ENCODE results near the gene HTR7. TPM values are rescaled to one million over a fixed set of nuclear protein-coding genes. Genes with fewer than 3 reads are reported as not detected.

HTR7 gene
- total RNA-seq, 2 experiments from 2014 or later: 0.08 TPM

DNA sequence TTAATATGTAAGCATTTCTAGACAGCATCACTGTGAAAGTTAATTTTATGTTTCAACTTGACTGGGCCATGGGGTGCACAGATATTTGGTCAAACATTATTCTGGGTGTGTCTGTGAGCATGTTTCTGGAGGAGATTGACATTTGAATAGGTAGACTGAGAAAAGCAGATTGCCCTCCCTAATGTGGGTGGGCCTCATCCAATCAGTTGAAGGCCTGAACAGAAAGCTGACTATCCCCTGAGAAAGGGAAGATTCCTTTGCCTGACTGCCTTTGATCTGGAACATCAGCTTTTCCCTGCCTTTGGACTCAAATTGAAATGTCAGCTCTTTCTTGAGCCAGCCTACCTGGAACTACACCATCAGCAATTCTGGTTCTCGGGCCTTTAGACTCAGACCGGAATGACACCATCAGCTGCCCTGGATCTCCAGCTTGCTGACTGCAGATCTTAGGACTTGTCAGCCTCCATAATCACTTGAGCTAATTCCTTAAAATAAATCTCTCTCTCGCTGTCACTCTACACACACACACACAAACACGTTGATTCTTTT lies 8.3 kb upstream of the HTR7 start:
- Mint-ChIP-seq H3K9me3 (no peaks in the 10 kb centered on the region), H3K4me3 (no peak overlapping the region), H3K27ac (no peak overlapping the region), H3K4me1 (ENCODE audit: low read depth) (peaks cover 5% of the 10 kb centered on the region), H3K36me3 (ENCODE audit: low read depth) (no peaks in the 10 kb centered on the region), H3K27me3 (peaks cover 84% of the 10 kb centered on the region)
- H3K27me3 ChIP-seq (ENCODE audit: control insufficient read depth in 1 of 2, insufficient read depth in 2 of 2, low read length in 2 of 2): peaks cover 0 to 34% of the 10 kb centered on the region in 2 experiments
- ATAC-seq (ENCODE audit: poor library complexity) (no peak), DNase-seq (no peak)
- TF ChIP-seq, protein P1, sequence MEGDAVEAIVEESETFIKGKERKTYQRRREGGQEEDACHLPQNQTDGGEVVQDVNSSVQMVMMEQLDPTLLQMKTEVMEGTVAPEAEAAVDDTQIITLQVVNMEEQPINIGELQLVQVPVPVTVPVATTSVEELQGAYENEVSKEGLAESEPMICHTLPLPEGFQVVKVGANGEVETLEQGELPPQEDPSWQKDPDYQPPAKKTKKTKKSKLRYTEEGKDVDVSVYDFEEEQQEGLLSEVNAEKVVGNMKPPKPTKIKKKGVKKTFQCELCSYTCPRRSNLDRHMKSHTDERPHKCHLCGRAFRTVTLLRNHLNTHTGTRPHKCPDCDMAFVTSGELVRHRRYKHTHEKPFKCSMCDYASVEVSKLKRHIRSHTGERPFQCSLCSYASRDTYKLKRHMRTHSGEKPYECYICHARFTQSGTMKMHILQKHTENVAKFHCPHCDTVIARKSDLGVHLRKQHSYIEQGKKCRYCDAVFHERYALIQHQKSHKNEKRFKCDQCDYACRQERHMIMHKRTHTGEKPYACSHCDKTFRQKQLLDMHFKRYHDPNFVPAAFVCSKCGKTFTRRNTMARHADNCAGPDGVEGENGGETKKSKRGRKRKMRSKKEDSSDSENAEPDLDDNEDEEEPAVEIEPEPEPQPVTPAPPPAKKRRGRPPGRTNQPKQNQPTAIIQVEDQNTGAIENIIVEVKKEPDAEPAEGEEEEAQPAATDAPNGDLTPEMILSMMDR (IDR thresholded peaks at IDR 0.05): no peak
- H3K36me3 ChIP-seq (ENCODE audit: insufficient read depth, low read length): no peaks in the 10 kb centered on the region
- H3K4me3 ChIP-seq (ENCODE audit: low read length): no peak overlapping the region
- intact Hi-C loops (cut with DNase I, micrococcal nuclease): loop anchor here in 1 of 2 experiments (10.0 kb wide), 1 partner anchor 1441 kb away; no protein-coding TSS in a partner anchor
- no peak overlapping the region for H3K27ac ChIP-seq (ENCODE audit: low read depth in 1 of 2, low read length in 2 of 2)
- peaks cover under 1% of the 10 kb centered on the region for H3K4me1 ChIP-seq (ENCODE audit: insufficient read depth, low read length)
- CTCF ChIA-PET: interaction anchor here (1.3 kb wide), 1 partner anchor 10 kb away, joined by 6 read pairs; no protein-coding TSS in a partner anchor
- POLR2A ChIA-PET: interaction anchor here (0.8 kb wide), 1 partner anchor 1042 kb away, joined by 3 read pairs; no protein-coding TSS in a partner anchor
- H3K9me3 ChIP-seq (ENCODE audit: control insufficient read depth in 1 of 2, insufficient read depth in 1 of 2, low read length in 2 of 2): no peaks in the 10 kb centered on the region

DNA sequence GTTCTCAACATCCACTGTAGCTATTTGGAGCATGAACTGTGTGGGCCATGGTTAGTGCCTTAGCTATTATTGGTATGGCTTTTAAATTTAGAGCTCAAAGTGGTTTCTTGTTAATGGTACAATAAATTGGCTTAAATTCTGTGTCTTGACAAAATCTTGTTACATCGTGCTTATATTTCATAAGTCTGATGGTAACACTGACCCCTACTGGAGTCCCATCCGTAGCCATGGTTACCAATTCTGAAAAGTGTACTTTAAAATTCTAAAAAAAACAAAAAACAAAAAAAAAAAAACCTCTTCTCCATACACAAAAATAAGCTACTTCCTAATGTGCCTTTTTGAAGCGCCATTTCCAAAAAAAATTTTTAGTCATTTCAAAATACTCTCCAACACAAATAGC lies 7.6 kb upstream of the HTR7 start:
- Mint-ChIP-seq H3K27me3 (peaks cover 84% of the 10 kb centered on the region), H3K27ac (no peak overlapping the region), H3K4me1 (ENCODE audit: low read depth) (no peaks in the 10 kb centered on the region), H3K4me3 (no peak overlapping the region), H3K9me3 (no peaks in the 10 kb centered on the region), H3K36me3 (ENCODE audit: low read depth) (no peaks in the 10 kb centered on the region)
- H3K36me3 ChIP-seq (ENCODE audit: insufficient read depth, low read length): no peaks in the 10 kb centered on the region
- DNase-seq: peak in 3 of 14 experiments; percentile 26 to 50 (median 33)
- no peak overlapping the region for H3K27ac ChIP-seq (ENCODE audit: low read depth in 1 of 2, low read length in 2 of 2)
- H3K4me3 ChIP-seq (ENCODE audit: low read length): no peak overlapping the region
- TF ChIP-seq, protein P1 (IDR thresholded peaks at IDR 0.05): no peak
- no peak for ATAC-seq (ENCODE audit: poor library complexity)
- no peaks in the 10 kb centered on the region for H3K9me3 ChIP-seq (ENCODE audit: control insufficient read depth in 1 of 2, insufficient read depth in 1 of 2, low read length in 2 of 2)
- ChIA-PET CTCF (interaction anchor here (0.7 to 1.3 kb wide), 2 partner anchors 9 to 18 kb away, joined by 4 to 6 read pairs; no protein-coding TSS in a partner anchor), POLR2A (interaction anchor here (0.8 kb wide), 1 partner anchor 1043 kb away, joined by 3 read pairs; no protein-coding TSS in a partner anchor)
- H3K4me1 ChIP-seq (ENCODE audit: insufficient read depth, low read length): no peaks in the 10 kb centered on the region
- intact Hi-C loops (cut with DNase I, micrococcal nuclease): loop anchor here in 1 of 2 experiments (10.0 kb wide), 1 partner anchor 1441 kb away; no protein-coding TSS in a partner anchor
- peaks cover 0 to 27% of the 10 kb centered on the region in 2 experiments for H3K27me3 ChIP-seq (ENCODE audit: control insufficient read depth in 1 of 2, insufficient read depth in 2 of 2, low read length in 2 of 2)

DNA sequence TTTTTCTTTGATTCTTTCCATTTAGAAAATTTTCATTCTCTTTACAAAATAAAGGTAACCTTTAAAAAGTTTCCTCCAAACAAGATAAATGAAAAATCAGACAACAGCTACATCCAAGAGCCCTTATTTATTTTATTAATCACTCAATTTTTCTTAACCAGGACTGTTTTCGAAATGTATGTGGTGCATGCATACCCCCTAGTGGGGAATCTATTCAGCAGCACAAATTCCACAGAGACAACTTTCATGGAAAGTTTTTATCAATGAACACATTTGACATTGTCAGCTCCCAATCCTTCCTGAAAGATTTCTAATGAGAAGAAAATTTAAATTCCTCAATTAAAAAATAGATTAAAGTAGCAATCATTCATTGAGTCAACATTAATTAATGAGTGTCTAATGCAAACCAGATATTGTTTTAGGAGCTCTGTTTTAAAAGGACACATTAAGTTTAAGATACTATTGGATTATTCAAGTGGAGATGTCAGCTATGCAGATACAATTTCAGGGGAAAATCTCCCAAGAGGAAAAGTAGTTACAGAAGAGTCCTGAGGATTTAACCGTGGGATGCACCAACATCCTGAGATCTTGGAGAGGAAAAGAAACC lies 5.2 kb upstream of the HTR7 start:
- DNase-seq (peak in 3 of 14 experiments; percentile 13 to 47 (median 45)), ATAC-seq (ENCODE audit: poor library complexity) (peak; percentile 48)
- Histone ChIP-seq H3K27ac (ENCODE audit: low read depth in 1 of 2, low read length in 2 of 2) (no peak overlapping the region), H3K36me3 (ENCODE audit: insufficient read depth, low read length) (no peaks in the 10 kb centered on the region), H3K9me3 (ENCODE audit: control insufficient read depth in 1 of 2, insufficient read depth in 1 of 2, low read length in 2 of 2) (no peaks in the 10 kb centered on the region), H3K27me3 (ENCODE audit: control insufficient read depth in 1 of 2, insufficient read depth in 2 of 2, low read length in 2 of 2) (peaks cover 5 to 27% of the 10 kb centered on the region in 2 experiments), H3K4me3 (ENCODE audit: low read length) (no peak overlapping the region), H3K4me1 (ENCODE audit: insufficient read depth, low read length) (peaks cover 5% of the 10 kb centered on the region)
- Mint-ChIP-seq H3K4me1 (ENCODE audit: low read depth) (no peaks in the 10 kb centered on the region), H3K36me3 (ENCODE audit: low read depth) (no peaks in the 10 kb centered on the region), H3K4me3 (no peak overlapping the region), H3K9me3 (no peaks in the 10 kb centered on the region), H3K27ac (no peak overlapping the region), H3K27me3 (peaks cover 88% of the 10 kb centered on the region)
- TF ChIP-seq, protein P1 (IDR thresholded peaks at IDR 0.05): peak; percentile 75
- intact Hi-C loops (cut with DNase I, micrococcal nuclease): loop anchor here (1.0 to 10.0 kb wide), 4 partner anchors 112 to 1438 kb away; no protein-coding TSS in a partner anchor
- ChIA-PET POLR2A (interaction anchor here (1.1 kb wide), 1 partner anchor 9 kb away, joined by 6 read pairs; the partner anchor contains the start of gene RPP30), CTCF (interaction anchor here (1.0 to 1.5 kb wide), 4 partner anchors 9 to 112 kb away, joined by 3 to 8 read pairs (median 4); partner anchors contain the start of gene RPP30)

Data from CD4-positive, alpha-beta T cell (primary cell).